DMS153 (cell line): Measurements from ENCODE around the gene ZNF248.
A peak's percentile ranks its signal among the peaks of the same experiment; 100 is the strongest.
"Not testable (repeated sequence)": the region's sequence is repeated elsewhere in the genome, so short reads cannot be mapped to it uniquely, and the experiment has no call there.

Source experiments
- DNase-seq: peaks from one replicate; lab custom pipeline; 2025; lab: John Stamatoyannopoulos, UW

The ZNF248 gene

DNA sequence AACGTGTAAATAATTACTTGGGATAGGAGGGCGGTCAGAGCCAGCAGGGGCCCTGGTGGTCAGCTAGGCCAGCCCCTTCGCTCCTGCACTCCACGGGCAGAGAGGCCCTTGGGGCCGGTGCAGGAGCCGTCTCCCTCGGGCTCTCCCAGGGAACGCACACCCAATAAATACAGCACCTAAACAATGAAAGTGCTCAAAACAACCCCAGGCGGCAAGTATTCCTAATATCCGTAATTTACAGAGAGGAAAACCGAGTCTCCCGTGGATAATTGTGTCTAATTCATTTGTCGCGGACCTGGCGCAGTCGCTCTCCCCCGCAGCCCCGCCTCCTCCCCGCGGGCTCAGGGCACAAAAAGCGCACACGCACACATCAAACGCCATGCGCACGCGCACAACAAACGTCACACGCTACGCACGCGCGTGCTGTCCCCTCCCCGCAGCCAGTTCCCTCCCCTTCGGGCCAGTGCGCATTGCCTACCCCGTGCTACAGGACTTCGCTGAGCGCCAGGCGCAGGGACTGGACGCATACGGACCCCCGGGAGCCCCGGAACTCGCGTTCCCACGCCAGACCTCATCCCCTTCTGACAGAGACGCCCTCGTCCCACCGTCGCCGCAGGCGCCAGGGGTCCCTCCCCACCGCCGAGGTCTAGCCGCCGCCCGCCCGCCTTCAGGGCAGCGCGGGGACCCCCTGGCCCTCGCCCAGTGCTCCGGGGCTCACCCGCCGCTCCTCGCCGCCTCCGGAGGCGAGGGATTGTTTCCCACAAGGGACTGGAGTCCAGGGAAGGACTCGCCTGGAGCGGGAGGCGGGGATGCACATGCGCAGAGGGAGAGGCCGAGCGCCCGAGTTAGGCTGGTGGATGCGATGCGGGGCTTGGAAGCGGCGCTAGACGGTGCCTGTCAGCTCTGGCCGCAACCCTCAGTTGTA lies at the start of gene ZNF248:
Gene ZNF248 (minus strand): TSS at position 324 of the 925 bp plus-strand sequence. CDS start 1,300 bp downstream, outside the sequence.
- DNase-seq = peak; percentile 70

DNA sequence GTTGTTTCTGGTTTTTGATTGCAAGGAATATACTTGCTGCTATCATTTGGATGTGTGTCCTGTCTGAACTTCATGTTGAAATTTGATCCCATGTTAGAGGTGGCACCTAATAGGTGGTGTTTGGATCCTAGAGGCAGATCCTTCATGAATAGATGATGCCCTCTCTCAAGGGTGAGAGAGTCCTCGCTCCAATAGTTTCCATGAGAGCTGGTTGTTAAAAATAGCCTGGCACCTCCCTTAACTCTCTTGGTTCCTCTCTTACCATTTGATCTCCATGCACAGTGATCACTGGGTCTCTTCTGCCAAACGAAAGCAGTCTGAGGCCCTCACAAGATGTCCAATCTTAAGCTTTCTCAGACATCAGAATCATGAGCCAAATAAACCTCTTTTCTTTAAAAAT lies 49.0 kb upstream of the ZNF248 start:
- DNase-seq = no peak

DNA sequence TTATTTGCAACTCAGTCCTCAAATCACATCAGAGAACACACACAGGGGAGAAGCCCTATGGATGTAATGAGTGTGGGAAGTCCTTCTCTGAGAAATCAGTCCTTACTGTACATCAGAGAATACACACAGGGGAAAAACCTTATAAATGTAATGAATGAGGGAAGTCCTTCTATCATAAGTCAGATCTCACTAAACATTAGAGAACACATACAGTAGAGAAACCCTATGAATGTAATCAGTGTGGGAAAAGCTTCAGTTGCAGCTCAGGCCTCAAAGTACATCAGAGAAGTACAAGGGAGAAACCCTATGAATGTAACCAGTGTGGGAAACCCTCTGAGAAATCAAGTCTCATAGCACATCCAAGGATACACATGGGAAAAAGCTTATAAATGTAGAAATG lies 39.0 kb upstream of the ZNF248 start:
- no peak for DNase-seq

DNA sequence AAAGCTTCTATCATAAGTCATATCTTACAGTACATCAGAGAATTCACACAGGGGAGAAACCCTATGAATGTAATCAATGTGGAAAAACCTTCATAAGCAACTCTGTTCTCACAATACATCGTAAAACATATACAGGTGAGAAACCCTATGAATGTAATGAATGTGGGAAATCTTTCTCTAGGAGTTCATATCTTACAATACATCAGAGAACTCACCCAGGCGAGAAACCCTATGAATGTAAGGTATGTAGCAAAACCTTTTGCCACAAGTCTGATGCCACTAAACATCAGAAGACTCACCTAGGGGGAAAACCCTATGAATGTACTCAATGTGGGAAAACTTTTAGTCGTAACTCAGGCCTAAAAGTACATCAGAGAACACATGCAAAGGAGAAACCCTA lies 38.3 kb upstream of the ZNF248 start:
- no peak for DNase-seq

DNA sequence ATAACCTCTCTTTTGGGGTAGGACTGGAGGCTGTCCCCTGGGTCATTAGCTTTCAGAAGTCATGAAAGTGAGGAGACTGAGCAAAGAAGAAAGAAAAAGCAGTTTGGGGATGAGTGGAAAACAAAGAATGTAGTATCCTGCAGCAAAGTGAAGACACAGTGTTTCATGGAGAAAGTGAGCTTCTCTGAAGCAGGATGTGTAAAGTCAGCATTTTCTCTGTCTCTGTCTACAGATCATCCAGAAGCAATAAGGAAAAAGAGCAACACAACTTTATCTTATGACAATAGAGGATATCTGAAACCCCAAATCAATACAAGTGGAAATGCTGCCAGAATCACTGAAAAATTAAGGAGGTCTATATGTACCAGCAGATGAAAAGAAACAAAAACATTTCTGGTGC lies 28.4 kb upstream of the ZNF248 start:
- no peak for DNase-seq

DNA sequence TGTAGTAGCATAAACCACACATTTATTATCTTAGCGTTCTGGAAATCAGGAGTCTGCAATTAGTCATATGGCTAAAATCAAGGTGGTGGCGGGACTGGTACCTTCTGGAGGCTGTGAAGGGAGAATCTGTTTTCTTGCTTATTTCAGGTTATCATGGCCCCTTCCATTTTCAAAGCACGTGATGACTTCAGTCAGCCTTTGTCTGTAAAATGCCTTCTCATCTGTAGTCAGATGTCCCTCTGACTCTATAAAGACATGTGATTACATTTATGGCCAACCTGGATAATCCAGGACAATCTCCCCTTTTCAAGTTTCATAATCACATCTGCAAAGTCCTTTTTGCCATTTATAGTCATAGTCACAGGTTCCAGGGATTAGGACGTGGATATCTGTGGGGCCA lies 15.5 kb upstream of the ZNF248 start:
- no peak for DNase-seq

DNA sequence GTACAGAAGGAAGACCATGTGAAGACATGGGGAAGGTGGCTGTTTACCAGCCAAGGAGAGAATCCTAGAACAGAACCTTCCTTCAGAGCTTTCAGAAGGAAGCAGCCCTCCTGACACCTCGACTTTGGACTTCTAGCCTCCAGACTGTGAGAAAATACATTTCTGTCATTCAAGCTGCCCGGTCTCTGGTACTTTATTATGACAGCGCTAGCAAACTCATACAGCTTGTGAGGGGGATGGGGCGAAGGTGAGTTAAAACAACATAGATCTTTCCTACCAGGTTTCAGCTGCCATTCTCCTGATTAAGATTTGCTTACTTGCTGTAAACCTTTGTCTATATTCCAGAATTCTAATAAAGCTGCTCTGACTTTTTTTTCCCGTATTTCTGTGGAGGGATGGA lies 14.9 kb upstream of the ZNF248 start:
- DNase-seq = no peak

DNA sequence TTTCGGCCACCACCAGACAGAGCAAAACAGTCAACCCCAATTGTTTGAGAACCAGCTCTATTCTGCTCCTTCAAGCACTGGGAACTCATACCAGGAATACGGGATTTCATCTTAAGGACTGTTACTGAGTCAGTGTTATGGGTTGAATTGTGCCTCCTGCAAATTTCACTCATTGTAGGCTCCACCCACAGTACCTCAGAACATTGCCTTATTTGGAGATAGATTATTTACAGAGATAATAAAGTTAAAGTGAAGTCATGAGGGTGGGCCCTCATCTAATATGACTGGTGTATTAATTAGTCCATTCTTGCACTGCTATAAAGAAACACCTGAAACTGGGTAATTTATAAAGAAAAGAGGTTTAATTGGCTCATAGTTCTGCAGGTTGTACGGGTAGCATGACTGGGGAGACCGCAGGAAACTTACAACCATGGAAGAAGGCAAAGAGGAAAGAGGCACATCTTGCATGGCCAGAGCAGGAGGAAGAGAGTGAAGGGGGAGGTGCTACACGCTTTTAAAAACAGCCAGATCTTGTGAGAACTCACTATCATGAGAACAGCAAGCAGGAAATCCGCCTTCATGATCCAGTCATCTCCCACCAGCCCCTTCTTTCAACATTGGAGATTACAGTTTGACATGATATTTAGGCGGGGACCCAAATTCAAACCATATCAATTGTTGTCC lies 14.3 kb upstream of the ZNF248 start:
- no peak for DNase-seq

DNA sequence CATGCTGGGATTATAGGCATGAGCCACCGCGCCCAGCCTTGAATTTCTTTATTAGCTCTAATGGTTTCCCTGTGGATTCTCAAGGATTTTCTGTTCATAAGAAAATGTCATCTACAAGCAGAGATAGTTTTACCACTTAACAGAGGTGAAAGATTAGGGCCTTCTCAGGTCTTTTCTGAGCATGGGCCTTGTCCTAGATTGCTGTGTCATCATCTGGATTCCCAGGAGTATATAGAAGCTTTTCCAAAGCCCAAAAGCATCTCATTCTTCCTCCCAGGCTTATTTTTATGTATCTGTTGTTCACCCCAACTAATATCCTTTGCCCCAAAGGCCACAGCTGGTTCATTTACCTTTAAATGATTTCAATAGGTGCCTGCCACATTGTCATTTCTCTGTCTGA lies 13.7 kb upstream of the ZNF248 start:
- DNase-seq = no peak

DNA sequence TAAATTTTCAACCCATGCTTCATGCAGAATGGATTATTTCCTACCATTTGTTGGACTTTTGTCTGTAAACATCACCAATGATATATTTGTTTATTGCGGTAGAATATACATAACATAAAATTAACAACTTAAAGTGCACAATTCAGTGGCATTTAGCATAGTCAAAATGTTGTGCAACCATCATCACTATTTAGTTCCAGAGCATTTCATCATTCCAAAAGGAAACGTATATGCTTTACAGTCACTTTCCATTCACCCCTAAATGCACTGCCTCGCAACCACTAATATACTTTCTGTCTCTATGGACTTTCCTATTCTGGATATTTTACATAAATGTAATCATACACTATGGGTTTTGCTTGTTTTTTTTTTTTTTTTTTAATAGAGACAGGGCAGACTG lies 11.4 kb upstream of the ZNF248 start:
- no peak for DNase-seq

DNA sequence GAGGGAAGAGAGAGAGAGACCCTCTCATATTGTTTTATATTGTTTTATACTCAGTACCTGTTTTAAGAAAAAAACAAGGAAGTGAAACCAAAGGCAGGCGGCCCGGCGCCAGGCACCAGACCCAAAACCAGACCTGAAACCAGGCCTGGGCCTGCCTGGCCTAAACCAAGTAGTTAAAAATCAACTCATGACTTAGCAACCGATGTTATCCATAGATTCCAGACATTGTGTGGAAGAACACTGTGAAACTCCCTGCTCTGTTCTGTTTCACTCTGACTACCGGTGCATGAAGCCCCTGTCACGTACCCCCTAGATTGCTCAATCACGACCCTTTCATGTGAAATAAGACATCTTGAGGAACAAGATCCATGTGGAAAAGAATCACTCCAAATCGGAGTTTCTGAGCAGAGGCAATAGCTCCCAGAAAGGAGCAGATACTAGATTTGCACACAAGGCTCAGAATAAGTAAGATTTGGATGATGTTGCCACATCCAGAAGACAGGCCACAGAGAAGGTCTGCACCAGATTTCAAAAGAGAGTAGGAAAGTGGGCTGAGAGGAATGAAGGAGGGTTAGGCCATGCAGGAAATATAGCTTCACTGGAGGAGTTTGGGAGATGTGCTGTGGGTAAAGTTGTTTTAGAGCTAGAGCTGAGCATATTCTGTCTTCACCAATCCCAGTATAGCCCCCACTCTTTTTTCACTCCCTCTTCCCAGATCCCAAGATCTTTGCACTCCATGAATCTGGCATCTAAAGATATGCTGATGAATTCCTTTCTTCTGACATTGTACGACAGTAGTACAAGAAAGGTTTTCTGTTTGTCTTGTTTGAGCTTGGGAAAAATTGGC lies 8.8 kb upstream of the ZNF248 start:
- no peak for DNase-seq

DNA sequence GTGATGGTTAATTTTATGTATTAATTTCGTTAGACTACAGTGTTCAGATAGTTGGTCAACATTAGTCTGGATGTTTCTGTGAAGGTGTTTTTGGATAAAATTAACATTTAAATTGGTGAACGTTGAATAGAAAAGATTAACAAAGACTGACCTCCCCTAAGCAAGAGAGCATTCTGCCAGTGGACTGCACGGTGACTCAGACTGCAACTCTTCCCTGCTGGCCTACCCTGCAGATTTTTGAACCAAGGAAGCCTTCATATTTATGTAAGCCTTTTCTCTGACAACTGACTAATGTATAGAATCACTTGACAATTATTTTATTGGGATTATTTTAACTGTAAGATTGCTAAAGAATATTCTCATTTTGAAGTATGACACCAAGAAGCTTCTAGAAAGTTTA lies 7.9 kb upstream of the ZNF248 start:
- no peak for DNase-seq

DNA sequence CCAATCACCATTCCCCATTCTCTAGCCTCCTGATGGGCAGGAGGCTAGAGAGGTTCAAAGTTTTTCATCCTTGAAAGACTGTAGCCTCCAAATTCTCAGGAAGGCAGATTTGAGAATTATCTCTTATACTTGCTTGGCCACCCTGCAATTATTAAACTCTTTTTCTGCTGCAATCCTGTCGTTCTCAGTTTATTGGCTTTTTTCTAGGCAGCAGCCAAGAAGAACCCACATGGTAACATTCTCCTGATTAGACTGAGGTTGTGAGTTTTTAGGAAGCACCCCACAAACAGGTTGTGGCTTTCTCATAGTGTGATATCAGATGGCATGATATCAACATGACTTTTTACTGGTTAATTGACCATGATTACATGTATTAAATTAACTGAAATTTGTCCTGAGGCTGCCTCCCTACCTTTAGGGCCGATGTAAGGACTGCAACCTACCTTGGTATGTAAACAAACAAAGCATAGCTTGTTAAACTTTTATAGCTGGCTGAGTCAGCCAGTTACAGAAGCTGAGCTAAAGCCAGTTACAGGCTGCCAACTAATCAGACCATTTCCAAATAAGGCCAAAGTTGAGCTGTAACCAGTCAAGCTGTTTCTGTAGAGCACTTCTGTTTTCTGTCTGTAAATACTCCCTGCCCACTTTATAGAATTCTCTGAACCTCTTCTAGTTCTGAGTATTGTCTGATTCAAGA lies 3.2 kb upstream of the ZNF248 start:
- DNase-seq = no peak

DNA sequence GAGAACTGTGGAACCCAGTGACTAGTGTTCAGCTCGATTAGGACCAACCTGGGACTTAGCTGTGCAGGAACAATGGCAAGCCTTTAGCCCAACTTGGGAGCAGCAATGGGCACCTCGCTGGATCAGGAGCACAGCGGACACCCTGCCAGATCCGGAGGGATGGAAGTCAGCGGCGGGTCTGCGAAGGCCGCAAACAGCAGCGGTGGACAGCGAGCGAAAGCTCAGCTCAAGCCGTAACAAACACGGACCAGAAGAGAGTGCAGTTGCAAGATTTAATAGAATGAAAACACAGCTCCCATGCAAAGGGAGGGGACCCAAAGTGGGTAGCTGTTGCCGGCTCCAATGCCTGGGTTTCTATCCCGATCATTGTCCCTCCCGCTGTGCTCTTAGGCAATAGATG lies 1.9 kb upstream of the ZNF248 start:
- DNase-seq = not testable (repeated sequence)

DNA sequence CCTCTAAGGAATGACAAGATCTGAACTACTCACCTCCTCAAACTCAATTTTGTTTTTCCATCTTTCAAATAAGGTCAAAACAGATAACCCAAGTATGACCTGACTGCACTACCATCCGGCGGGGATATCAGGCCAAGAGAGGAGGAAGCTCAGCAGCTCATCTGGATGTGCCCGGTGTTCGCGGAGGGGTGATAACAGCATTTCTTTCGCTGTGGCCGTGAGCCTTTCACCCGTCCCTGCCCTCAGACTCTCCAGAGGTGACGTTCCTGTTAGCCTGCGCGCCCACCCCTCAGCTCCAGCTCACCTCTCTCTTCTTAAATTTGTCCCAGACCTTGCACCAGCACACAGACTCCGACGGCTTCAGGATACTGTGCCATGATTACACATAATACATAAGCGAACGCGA lies 526 bp downstream of the ZNF248 start:
- DNase-seq = no peak

DNA sequence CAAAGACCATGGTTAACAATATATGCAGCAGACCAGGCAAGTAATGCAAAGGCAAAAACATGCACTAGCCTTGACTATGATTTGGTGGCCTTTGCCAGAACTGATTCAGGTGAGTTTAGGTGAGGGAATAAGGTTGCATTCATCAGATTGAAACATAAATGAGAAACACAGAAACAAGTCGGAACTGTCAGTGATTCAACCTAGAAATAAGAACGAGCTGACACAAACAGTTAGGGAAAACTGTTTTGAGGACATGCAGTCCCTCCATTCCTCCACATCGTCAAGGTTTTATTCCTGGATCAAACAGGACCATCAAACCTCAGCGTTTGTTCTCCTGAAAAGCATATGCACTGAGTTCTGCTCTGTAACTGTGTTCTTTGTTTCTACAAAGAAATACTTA lies 1.8 kb downstream of the ZNF248 start:
- no peak for DNase-seq

DNA sequence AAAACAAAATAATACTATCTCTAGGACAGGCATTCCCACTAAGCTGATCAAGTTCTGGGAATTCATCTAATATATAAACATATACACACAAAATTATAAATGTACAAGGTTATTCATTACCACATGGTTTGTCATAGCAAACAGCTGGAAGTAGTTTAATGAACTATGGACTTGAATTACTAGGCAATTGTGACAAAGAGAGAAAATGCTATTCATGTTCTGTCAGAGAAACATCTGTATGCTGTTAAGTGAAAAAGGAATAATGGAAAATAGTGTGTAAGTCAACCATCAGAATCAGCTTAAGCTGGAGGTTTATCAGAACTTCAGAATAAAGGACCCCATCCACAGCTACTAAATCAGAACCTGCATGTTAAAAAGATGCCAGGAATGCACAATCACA lies 2.8 kb downstream of the ZNF248 start:
- DNase-seq = no peak

DNA sequence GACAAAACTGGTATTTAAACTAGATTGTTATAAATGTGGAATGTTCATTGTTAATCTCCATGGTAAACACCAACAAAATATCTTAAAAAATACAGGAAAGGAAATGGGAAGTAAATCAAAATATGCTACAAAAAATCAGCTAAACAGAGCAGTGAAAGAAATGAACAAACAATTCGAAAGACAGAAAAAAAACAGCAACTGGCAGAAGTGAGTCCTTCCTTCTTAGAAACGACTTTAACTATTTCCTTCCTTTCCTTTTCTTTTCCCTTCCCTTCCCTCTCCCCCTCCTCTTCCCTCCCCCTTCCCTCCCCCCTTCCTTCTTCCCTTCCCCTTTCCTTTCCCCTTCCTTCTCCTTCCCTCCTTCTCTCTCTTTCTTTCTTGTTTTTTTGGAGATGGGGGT lies 12.8 kb downstream of the ZNF248 start:
- no peak for DNase-seq

DNA sequence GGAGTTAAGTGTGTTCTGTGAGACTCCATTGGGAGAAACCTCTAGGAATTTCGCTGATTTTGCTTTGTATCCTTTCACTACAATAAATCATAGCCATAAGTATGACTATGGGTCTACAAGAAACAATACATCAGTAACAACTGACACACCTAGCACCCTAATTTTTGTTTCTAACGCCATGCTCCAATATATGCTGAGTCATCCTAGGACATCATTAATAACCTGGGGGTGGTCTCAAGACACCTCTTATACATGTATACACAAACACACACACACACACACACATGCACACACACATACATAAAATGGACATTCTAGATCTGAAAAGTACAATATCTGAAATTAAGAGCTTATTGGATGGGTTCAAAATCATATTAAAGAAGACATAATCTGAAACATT lies 18.2 kb downstream of the ZNF248 start:
- DNase-seq = no peak

DNA sequence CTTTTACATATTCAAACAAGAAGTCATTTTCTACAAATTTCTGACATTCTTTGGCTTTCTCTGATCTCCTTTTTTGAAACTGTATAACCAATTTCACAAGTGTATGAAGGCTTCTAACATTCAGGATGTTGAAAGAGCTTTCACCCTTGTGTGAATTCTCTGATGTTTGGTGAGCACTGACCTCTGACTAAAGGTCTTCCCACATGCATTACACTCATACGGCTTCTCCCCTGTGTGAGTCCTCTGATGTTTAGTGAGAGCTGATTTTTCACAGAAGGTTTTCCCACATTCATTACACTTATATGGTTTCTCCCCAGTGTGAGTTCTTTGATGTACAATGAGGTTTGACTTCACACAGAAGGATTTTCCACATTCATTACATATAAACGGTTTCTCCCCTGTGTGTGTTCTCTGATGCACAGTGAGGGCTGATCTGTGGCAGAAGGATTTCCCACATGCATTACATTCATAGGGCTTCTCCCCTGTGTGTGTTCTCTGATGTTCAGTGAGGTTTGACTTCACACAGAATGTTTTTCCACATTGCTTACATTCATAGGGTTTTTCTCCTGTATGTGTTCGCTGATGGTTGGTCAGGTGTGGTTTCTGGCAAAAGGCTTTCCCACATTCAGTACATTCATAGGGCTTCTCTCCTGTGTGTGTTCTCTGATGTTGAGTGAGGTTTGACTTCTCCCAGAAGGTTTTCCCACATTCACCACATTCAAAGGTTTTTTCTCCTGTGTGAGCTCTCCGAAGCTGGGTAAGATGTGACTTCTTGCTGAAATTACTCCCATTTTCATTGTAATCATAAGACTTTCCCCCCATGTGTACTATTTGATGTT lies 25.7 kb downstream of the ZNF248 start:
- no peak for DNase-seq

DNA sequence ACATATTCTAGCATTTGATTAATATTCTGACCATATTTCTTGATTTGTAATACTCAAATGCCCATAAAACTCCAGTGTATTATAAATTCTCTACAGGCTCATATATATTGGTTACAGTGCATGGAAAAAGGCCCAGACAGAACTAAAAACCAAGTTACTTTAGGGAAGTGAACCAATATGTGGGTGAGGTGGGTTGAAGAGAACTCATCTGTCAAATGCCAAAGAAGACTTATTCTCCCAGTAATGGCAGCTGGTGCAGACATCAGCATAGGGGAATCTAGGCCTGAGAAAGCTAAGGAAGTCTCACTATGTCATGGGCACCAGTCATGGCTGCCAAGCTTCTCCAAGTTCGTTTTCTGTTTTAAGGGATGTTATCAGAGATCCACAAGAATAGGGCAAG lies 30.6 kb downstream of the ZNF248 start:
- DNase-seq = no peak
